HCT116 (cell line): Measurements from ENCODE around the gene TOMM40. TPM values are rescaled to one million over a fixed set of nuclear protein-coding genes. Genes with fewer than 3 reads are reported as not detected.

Source experiments
- ATAC-seq: fragments of 200-7000 bp; cut with Tn5 transposase; 2 replicates; pipeline ENCODE4 v1.9.1; 2020; ENCODE audit warnings: mild to moderate bottlenecking, moderate library complexity
- BruUV-seq: library from RNA; stranded (reverse); fragments of 400-500 nt; replicated peaks from 2 replicates; lab custom pipeline; 2021; lab: Mats Ljungman, UMichigan
- CTCF ChIA-PET: fragments of 300-600 bp; sonication (Branson Sonifier 250); formaldehyde crosslinking; loops from one replicate; lab custom pipeline; 2021; ENCODE audit warnings: antibody characterized with exemption; lab: Charles Lee
- POLR2A ChIA-PET: fragments of 300-600, 350-600 bp; sonication (Branson Sonifier 250); formaldehyde crosslinking; loops from one replicate; lab custom pipeline; 2021; ENCODE audit warnings: antibody characterized with exemption; lab: Charles Lee
- RAD21 ChIA-PET, 2 experiments: fragments of 300-600 bp; sonication (Branson Sonifier 250); formaldehyde crosslinking; loops; one replicate each; lab custom pipeline; 2023; ENCODE audit warnings: low total read pairs in 2 of 2; ENCODE audit not compliant: uncharacterized antibody in 2 of 2, unreplicated experiment in 2 of 2, low non-redundant PET in 1 of 2; lab: Charles Lee
- DNase-seq: peaks from one replicate; pipeline ENCODE4 v3.0.0-alpha.2; 2010; ENCODE audit warnings: low read depth, low spot score
- H2AFZ ChIP-seq: fragments of 200-600 bp; shearing (Covaris generic), sonication (generic); 2 replicates; pipeline ENCODE4 v1.6.1; 2017; ENCODE audit warnings: low read depth, mixed run types, mixed read lengths, antibody characterized with exemption, low read length; ENCODE audit not compliant: poor library complexity, severe bottlenecking
- H3K27ac ChIP-seq: 2 replicates; pipeline ENCODE4 v1.5.1; 2012; ENCODE audit warnings: low read depth, low read length
- H3K27me3 ChIP-seq: fragments of 200-600 bp; sonication (generic); 2 replicates; pipeline ENCODE4 v1.6.1; 2016; ENCODE audit warnings: mixed run types, low read length, mixed read lengths; ENCODE audit not compliant: insufficient read depth
- H3K36me3 ChIP-seq, 2 experiments: fragments of 200-500 bp in 1 of 2; fragments of 200-600 bp in 1 of 2; sonication (Bioruptor generic) in 1 of 2; sonication (generic) in 1 of 2; 2 replicates each; pipeline versions ENCODE4 v1.5.1 to v1.6.1; 2014 to 2016; ENCODE audit warnings: low read length in 2 of 2, inconsistent platforms in 1 of 2, mixed read lengths in 1 of 2, mixed run types in 1 of 2; ENCODE audit not compliant: insufficient read depth in 2 of 2, control insufficient read depth in 1 of 2
- H3K4me1 ChIP-seq, 2 experiments: fragments of 200-600 bp in 1 of 2; sonication (generic) in 1 of 2; 2 replicates each; pipeline versions ENCODE4 v1.5.1 to v1.6.1; 2012 to 2017; ENCODE audit warnings: low read length in 2 of 2, inconsistent platforms in 1 of 2, mild to moderate bottlenecking in 1 of 2, mixed read lengths in 1 of 2, mixed run types in 1 of 2, moderate library complexity in 1 of 2; ENCODE audit not compliant: insufficient read depth in 2 of 2, control insufficient read depth in 1 of 2
- H3K4me2 ChIP-seq: fragments of 200-600 bp; sonication (generic); 2 replicates; pipeline ENCODE4 v1.6.1; 2017; ENCODE audit warnings: mixed run types, low read length, mixed read lengths
- H3K4me3 ChIP-seq, 2 experiments: fragments of 200-600 bp in 1 of 2; sonication (generic) in 1 of 2; replicated peaks in 1 of 2; 2 replicates each; pipeline ENCODE4 v1.5.1; 2011 to 2016; ENCODE audit warnings: low read length in 2 of 2, control low read depth in 1 of 2, low read depth in 1 of 2, mild to moderate bottlenecking in 1 of 2, mixed read lengths in 1 of 2, mixed run types in 1 of 2
- H3K79me2 ChIP-seq: fragments of 200-600 bp; sonication (generic); 2 replicates; pipeline ENCODE4 v1.6.1; 2017; ENCODE audit warnings: mild to moderate bottlenecking, mixed run types, low read length, moderate library complexity, mixed read lengths; ENCODE audit not compliant: insufficient read depth
- H3K9ac ChIP-seq: fragments of 200-600 bp; sonication (generic); 2 replicates; pipeline ENCODE4 v1.6.1; 2016; ENCODE audit warnings: low read length, mixed read lengths
- H3K9me2 ChIP-seq: fragments of 200-600 bp; sonication (generic), shearing (Covaris generic); 2 replicates; pipeline ENCODE4 v1.6.1; 2017; ENCODE audit warnings: mixed run types, mild to moderate bottlenecking, moderate library complexity; ENCODE audit not compliant: insufficient read depth
- H3K9me3 ChIP-seq, 2 experiments: fragments of 200-500 bp in 1 of 2; fragments of 200-600 bp in 1 of 2; sonication (Bioruptor generic) in 1 of 2; sonication (generic) in 1 of 2; 2 replicates each; pipeline ENCODE4 v1.6.1; 2014 to 2017; ENCODE audit warnings: low read length in 2 of 2, mixed read lengths in 2 of 2, inconsistent platforms in 1 of 2, low read depth in 1 of 2, mild to moderate bottlenecking in 1 of 2, mixed run types in 1 of 2, moderate library complexity in 1 of 2; ENCODE audit not compliant: control insufficient read depth in 1 of 2, insufficient read depth in 1 of 2
- H4K20me1 ChIP-seq: fragments of 200-600 bp; sonication (generic), shearing (Covaris generic); 2 replicates; pipeline ENCODE4 v1.6.1; 2017; ENCODE audit warnings: mixed run types, mild to moderate bottlenecking, moderate library complexity; ENCODE audit not compliant: insufficient read depth
- EGR1 ChIP-seq: IDR thresholded peaks from 2 replicates; pipeline ENCODE4 v1.6.1; 2012; ENCODE audit warnings: low read depth
- EZH2phosphoT487 ChIP-seq: fragments of 200-600 bp; IDR thresholded peaks from 2 replicates; pipeline ENCODE4 v1.6.1; 2018; ENCODE audit warnings: antibody characterized with exemption, borderline replicate concordance
- JUND ChIP-seq: IDR thresholded peaks from 2 replicates; pipeline ENCODE4 v1.6.1; 2012
- MAX ChIP-seq: IDR thresholded peaks from 2 replicates; pipeline ENCODE4 v1.6.1; 2012
- POLR2AphosphoS5 ChIP-seq: IDR thresholded peaks from 2 replicates; pipeline ENCODE4 v1.6.1; 2011; ENCODE audit warnings: mild to moderate bottlenecking, low read depth, low read length, moderate library complexity
- RAD21 ChIP-seq: IDR thresholded peaks from 2 replicates; pipeline ENCODE4 v1.6.1; 2012; ENCODE audit warnings: low read depth, mild to moderate bottlenecking
- REST ChIP-seq: IDR thresholded peaks from 2 replicates; pipeline ENCODE4 v1.6.1; 2012; ENCODE audit warnings: low read depth
- TCF7L2 ChIP-seq: IDR thresholded peaks from 2 replicates; pipeline ENCODE4 v1.7.0; 2011; ENCODE audit warnings: borderline replicate concordance, inconsistent platforms; ENCODE audit not compliant: insufficient read depth, insufficient read length; ENCODE audit errors: extremely low read depth
- YY1 ChIP-seq: IDR thresholded peaks from 2 replicates; pipeline ENCODE4 v1.6.1; 2011; ENCODE audit warnings: low read length, low read depth, moderate library complexity, mild to moderate bottlenecking; ENCODE audit not compliant: insufficient replicate concordance; ENCODE audit errors: extremely low read depth
- ZFX ChIP-seq: fragments of 450-650 bp; IDR thresholded peaks from 2 replicates; pipeline ENCODE4 v1.6.1; 2017
- ZNF274 ChIP-seq: fragments of 200-500 bp; sonication (Bioruptor generic); IDR thresholded peaks from 2 replicates; pipeline ENCODE4 v1.6.1; 2014; ENCODE audit warnings: mild to moderate bottlenecking, low read depth, low read length, inconsistent platforms
- intact Hi-C: fragments of 100-400 bp; cut with micrococcal nuclease; formaldehyde crosslinking; loops from 2 replicates; pipeline ENCODE4 v1.10.0; 2022
- total RNA-seq: library from RNA; stranded (reverse); gene quantifications from one replicate; pipeline ENCODE4 v1.2.1, GENCODE V29; 2021; ENCODE audit not compliant: unreplicated experiment
- TF ChIP-seq, protein P1 (sequence below): IDR thresholded peaks from 2 replicates; pipeline ENCODE4 v1.6.1; 2012
- TF ChIP-seq, protein P2 (sequence below): IDR thresholded peaks from 2 replicates; pipeline ENCODE4 v1.6.1; 2011; ENCODE audit warnings: mild to moderate bottlenecking, low read length, moderate library complexity; ENCODE audit not compliant: insufficient replicate concordance; ENCODE audit errors: extremely low read depth
- TF ChIP-seq, protein P3 (sequence below), 3 experiments: fragments of 200-600 bp in 1 of 3; sonication (generic) in 1 of 3; IDR thresholded peaks in 2 of 3; conservative IDR thresholded peaks in 1 of 3; 2 replicates each; pipeline ENCODE4 v1.5.1; 2012 to 2017; ENCODE audit warnings: low read depth in 2 of 3, low read length in 2 of 3, antibody characterized with exemption in 1 of 3, borderline replicate concordance in 1 of 3, control low read depth in 1 of 3, mild to moderate bottlenecking in 1 of 3, mixed read lengths in 1 of 3, mixed run types in 1 of 3, moderate library complexity in 1 of 3; ENCODE audit not compliant: insufficient read depth in 1 of 3

The TOMM40 gene
- total RNA-seq, 1 experiment from 2014 or later: 178 TPM

DNA sequence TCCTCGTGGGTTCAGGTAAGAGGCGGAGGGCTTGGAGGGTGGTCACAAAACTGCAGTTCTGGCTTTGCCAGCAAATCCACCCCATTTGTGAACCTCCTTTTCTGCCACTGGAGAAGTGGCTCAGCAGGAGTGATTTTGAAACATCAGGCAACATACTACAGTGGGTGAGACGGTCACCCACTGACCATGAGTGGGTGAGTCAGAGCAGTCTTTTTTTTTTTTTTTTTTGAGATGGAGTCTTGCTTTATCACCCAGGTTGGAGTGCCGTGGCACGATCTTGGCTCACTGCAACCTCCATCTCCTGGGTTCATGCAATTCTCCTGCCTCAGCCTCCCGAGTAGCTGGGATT lies 3.0 kb downstream of the TOMM40 start:
- BruUV-seq: no TSS peak
- DNase-seq (no peak), ATAC-seq (no peak)
- Histone ChIP-seq H3K9me3 (no peaks in the 10 kb centered on the region), H3K27me3 (no peaks in the 10 kb centered on the region), H2AFZ (no peak overlapping the region), H4K20me1 (peaks cover 6% of the 10 kb centered on the region; the same call in 1 of the 2 replicates), H3K79me2 (peaks cover 74% of the 10 kb centered on the region), H3K4me3 (no peak overlapping the region), H3K9ac (no peak overlapping the region), H3K27ac (no peak overlapping the region), H3K4me1 (peaks cover 12 to 20% of the 10 kb centered on the region in 2 experiments), H3K4me2 (no peak overlapping the region), H3K36me3 (peaks cover 19 to 64% of the 10 kb centered on the region in 2 experiments), H3K9me2 (no peaks in the 10 kb centered on the region)
- no peak for TF ChIP-seq RAD21
- no peak for TF ChIP-seq YY1
- TF ChIP-seq, protein P1, sequence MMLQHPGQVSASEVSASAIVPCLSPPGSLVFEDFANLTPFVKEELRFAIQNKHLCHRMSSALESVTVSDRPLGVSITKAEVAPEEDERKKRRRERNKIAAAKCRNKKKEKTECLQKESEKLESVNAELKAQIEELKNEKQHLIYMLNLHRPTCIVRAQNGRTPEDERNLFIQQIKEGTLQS: no peak
- no peak for TF ChIP-seq ZFX
- no peak for TF ChIP-seq POLR2AphosphoS5
- no peak for TF ChIP-seq JUND
- no peak for TF ChIP-seq EZH2phosphoT487
- TF ChIP-seq, protein P2, sequence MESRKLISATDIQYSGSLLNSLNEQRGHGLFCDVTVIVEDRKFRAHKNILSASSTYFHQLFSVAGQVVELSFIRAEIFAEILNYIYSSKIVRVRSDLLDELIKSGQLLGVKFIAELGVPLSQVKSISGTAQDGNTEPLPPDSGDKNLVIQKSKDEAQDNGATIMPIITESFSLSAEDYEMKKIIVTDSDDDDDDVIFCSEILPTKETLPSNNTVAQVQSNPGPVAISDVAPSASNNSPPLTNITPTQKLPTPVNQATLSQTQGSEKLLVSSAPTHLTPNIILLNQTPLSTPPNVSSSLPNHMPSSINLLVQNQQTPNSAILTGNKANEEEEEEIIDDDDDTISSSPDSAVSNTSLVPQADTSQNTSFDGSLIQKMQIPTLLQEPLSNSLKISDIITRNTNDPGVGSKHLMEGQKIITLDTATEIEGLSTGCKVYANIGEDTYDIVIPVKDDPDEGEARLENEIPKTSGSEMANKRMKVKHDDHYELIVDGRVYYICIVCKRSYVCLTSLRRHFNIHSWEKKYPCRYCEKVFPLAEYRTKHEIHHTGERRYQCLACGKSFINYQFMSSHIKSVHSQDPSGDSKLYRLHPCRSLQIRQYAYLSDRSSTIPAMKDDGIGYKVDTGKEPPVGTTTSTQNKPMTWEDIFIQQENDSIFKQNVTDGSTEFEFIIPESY: no peak
- TF ChIP-seq, protein P3, sequence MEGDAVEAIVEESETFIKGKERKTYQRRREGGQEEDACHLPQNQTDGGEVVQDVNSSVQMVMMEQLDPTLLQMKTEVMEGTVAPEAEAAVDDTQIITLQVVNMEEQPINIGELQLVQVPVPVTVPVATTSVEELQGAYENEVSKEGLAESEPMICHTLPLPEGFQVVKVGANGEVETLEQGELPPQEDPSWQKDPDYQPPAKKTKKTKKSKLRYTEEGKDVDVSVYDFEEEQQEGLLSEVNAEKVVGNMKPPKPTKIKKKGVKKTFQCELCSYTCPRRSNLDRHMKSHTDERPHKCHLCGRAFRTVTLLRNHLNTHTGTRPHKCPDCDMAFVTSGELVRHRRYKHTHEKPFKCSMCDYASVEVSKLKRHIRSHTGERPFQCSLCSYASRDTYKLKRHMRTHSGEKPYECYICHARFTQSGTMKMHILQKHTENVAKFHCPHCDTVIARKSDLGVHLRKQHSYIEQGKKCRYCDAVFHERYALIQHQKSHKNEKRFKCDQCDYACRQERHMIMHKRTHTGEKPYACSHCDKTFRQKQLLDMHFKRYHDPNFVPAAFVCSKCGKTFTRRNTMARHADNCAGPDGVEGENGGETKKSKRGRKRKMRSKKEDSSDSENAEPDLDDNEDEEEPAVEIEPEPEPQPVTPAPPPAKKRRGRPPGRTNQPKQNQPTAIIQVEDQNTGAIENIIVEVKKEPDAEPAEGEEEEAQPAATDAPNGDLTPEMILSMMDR (IDR thresholded peaks at IDR 0.05 in 2 of 3, conservative IDR thresholded peaks at IDR 0.05 in 1 of 3; ENCODE audit: borderline replicate concordance in 1 of 3, insufficient read depth in 1 of 3, low read depth in 2 of 3, low read length in 2 of 3): no peak
- no peak for TF ChIP-seq EGR1
- no peak for TF ChIP-seq TCF7L2
- TF ChIP-seq REST: no peak
- no peak for TF ChIP-seq MAX
- TF ChIP-seq ZNF274: no peak
- ChIA-PET CTCF (no interaction called here), RAD21 (no interaction called here), POLR2A (interaction anchor here (0.7 kb wide), 1 partner anchor 17 kb away, joined by 3 read pairs; no protein-coding TSS in a partner anchor)
- intact Hi-C loops: no loop called here
